Sigmoid colon (tissue), 7 donors: ENCODE measurements around the gene FAM50B. TPM values are rescaled to one million over a fixed set of nuclear protein-coding genes. Genes with fewer than 3 reads are reported as not detected.
"Not testable (repeated sequence)": the region's sequence is repeated elsewhere in the genome, so short reads cannot be mapped to it uniquely, and the experiment has no call there.

Experiments
- DNase-seq: peaks from one replicate; pipeline ENCODE4 v3.0.0-alpha.2; 2019
- H3K27ac ChIP-seq, 4 donors: fragments of 200-600 bp; sonication (generic); one replicate each; pipeline ENCODE4 v1.5.1; 2016 to 2019; ENCODE audit warnings: mild to moderate bottlenecking in 1 of 4
- H3K27me3 ChIP-seq, 3 donors: fragments of 200-600 bp; sonication (generic); one replicate each; pipeline ENCODE4 v1.5.1; 2019; ENCODE audit warnings: mild to moderate bottlenecking in 1 of 3
- H3K36me3 ChIP-seq, 4 donors: fragments of 200-600 bp; sonication (generic); one replicate each; pipeline ENCODE4 v1.5.1; 2016 to 2019
- H3K4me1 ChIP-seq, 4 donors: fragments of 200-600 bp; sonication (generic); one replicate each; pipeline ENCODE4 v1.5.1; 2017 to 2019
- H3K4me3 ChIP-seq, 4 donors: fragments of 200-600 bp; sonication (generic); one replicate each; pipeline ENCODE4 v1.5.1; 2017 to 2019; ENCODE audit warnings: mild to moderate bottlenecking in 2 of 4, moderate library complexity in 1 of 4
- H3K9me3 ChIP-seq, 4 donors: fragments of 200-600 bp in 3 of 4; sonication (generic) in 3 of 4; one replicate each; pipeline versions ENCODE4 v1.5.1 to v1.6.1; 2013 to 2019
- CTCF ChIP-seq, 4 experiments: fragments of 450-650 bp in 3 of 4; fragments of 200-600 bp in 1 of 4; IDR thresholded peaks; one replicate each; pipeline ENCODE4 v1.5.1; 2016 to 2019; ENCODE audit warnings: antibody characterized with exemption in 4 of 4, mild to moderate bottlenecking in 3 of 4, moderate library complexity in 2 of 4
- EP300 ChIP-seq, 4 donors: sonication (generic); formaldehyde crosslinking; IDR thresholded peaks; one replicate each; pipeline ENCODE4 v1.6.1; 2017; ENCODE audit warnings: antibody characterized with exemption in 4 of 4
- POLR2A ChIP-seq, 2 donors: fragments of 450-650 bp; IDR thresholded peaks; one replicate each; pipeline ENCODE4 v1.6.1; 2016; ENCODE audit warnings: antibody characterized with exemption in 2 of 2, mild to moderate bottlenecking in 2 of 2, moderate library complexity in 2 of 2
- POLR2AphosphoS5 ChIP-seq, 4 donors: sonication (generic); formaldehyde crosslinking; IDR thresholded peaks; one replicate each; pipeline ENCODE4 v1.6.1; 2017; ENCODE audit warnings: antibody characterized with exemption in 4 of 4
- WGBS, 2 donors: extraction: QIAGEN DNeasy Blood & Tissue Kit; methylation state at CpG; one replicate each; pipeline ENCODE4 v1.1.7; 2013; 5-methylcytosine and 5-hydroxymethylcytosine counted together
- intact Hi-C: fragments of 100-400 bp; cut with DNase I; formaldehyde crosslinking; loops from one replicate; pipeline ENCODE4 v1.15.1; 2023
- polyA plus RNA-seq, 3 donors: library from polyadenylated mRNA; stranded (reverse); fragments of 200-250 nt; gene quantifications; one replicate each; pipeline ENCODE4 v1.2.3, GENCODE V29; 2013
- total RNA-seq, 4 donors: library from RNA; depleted of rRNA; stranded (reverse); fragments of >200 nt; gene quantifications; one replicate each; pipeline ENCODE4 v1.1.0, GENCODE V29; 2016
- donor health status: healthy with polysubstance abuse.
- donor health status: Bipolar disorder and iron deficiency.
- donor health status: healthy.

Gene FAM50B
- total and polyA plus RNA-seq, 7 donors, result 2.5 to 16.1 (median 9.6) TPM

- H3K36me3 ChIP-seq, result no peaks in the 10 kb centered on the region
- H3K4me3 ChIP-seq, result no peak overlapping the region
- no peaks in the 10 kb centered on the region for H3K4me1 ChIP-seq
- no peaks in the 10 kb centered on the region for H3K9me3 ChIP-seq
- no peaks in the 10 kb centered on the region for H3K27me3 ChIP-seq
- H3K27ac ChIP-seq, result no peak overlapping the region
- TF ChIP-seq POLR2A (IDR thresholded peaks at IDR 0.05) (no peak), CTCF (IDR thresholded peaks at IDR 0.05) (no peak), POLR2AphosphoS5 (IDR thresholded peaks at IDR 0.05) (no peak), EP300 (IDR thresholded peaks at IDR 0.05) (no peak)
- intact Hi-C loops, result no loop called here
- no peak for DNase-seq
- WGBS, 2 donors, result 76 to 82% methylated on average over 3 of the region's 3 CpGs
Observed at GRCh38 chr6:3862038-3862437, 12.9 kb downstream of the FAM50B start.

- intact Hi-C loops, H3K9me3 ChIP-seq, H3K4me3 ChIP-seq, H3K27me3 ChIP-seq, H3K27ac ChIP-seq, H3K36me3 ChIP-seq, H3K4me1 ChIP-seq, DNase-seq: not testable (repeated sequence)
- 61 to 84% methylated on average over 4 of the region's 5 CpGs for WGBS, 2 donors
Observed at GRCh38 chr6:3863322-3863721, 14.1 kb downstream of the FAM50B start.

- Histone ChIP-seq H3K4me3 (no peak overlapping the region), H3K36me3 (no peaks in the 10 kb centered on the region), H3K4me1 (no peaks in the 10 kb centered on the region), H3K27me3 (no peaks in the 10 kb centered on the region), H3K9me3 (no peaks in the 10 kb centered on the region), H3K27ac (no peak overlapping the region)
- DNase-seq, result no peak
- intact Hi-C loops, result no loop called here
- TF ChIP-seq CTCF (IDR thresholded peaks at IDR 0.05) (no peak), EP300 (IDR thresholded peaks at IDR 0.05) (no peak), POLR2AphosphoS5 (IDR thresholded peaks at IDR 0.05) (no peak), POLR2A (IDR thresholded peaks at IDR 0.05) (no peak)
- WGBS, 2 donors, result 91 to 93% methylated on average over 3 of the region's 3 CpGs
Observed at GRCh38 chr6:3865463-3865862, 16.3 kb downstream of the FAM50B start.

GRCh38 chr6:3867641-3868502 lies 18.7 kb downstream of the FAM50B start:
- no peak for DNase-seq
- no peak overlapping the region for H3K27ac ChIP-seq
- intact Hi-C loops, result no loop called here

GRCh38 chr6:3868544-3868943 lies 19.4 kb downstream of the FAM50B start:
- 83 to 89% methylated on average over 7 of the region's 7 CpGs for WGBS, 2 donors
- Histone ChIP-seq H3K36me3 (no peaks in the 10 kb centered on the region), H3K27me3 (no peaks in the 10 kb centered on the region), H3K9me3 (no peaks in the 10 kb centered on the region), H3K4me3 (no peak overlapping the region), H3K4me1 (no peaks in the 10 kb centered on the region), H3K27ac (no peak overlapping the region)
- no peak for DNase-seq
- TF ChIP-seq POLR2AphosphoS5 (IDR thresholded peaks at IDR 0.05), result no peak
- no peak for TF ChIP-seq CTCF (IDR thresholded peaks at IDR 0.05)
- TF ChIP-seq EP300 (IDR thresholded peaks at IDR 0.05), result no peak
- no peak for TF ChIP-seq POLR2A (IDR thresholded peaks at IDR 0.05)
- intact Hi-C loops, result no loop called here

More at GRCh38 chr6:3867641-3868502, 18.7 kb downstream of the FAM50B start:
- H3K4me1 ChIP-seq, result no peaks in the 10 kb centered on the region
- no peaks in the 10 kb centered on the region for H3K27me3 ChIP-seq
- no peak overlapping the region for H3K4me3 ChIP-seq
- H3K36me3 ChIP-seq, result no peaks in the 10 kb centered on the region
- no peaks in the 10 kb centered on the region for H3K9me3 ChIP-seq
- 82 to 85% methylated on average over 10 of the region's 10 CpGs for WGBS, 2 donors
- TF ChIP-seq POLR2A (IDR thresholded peaks at IDR 0.05) (no peak), CTCF (IDR thresholded peaks at IDR 0.05) (no peak), EP300 (IDR thresholded peaks at IDR 0.05) (no peak), POLR2AphosphoS5 (IDR thresholded peaks at IDR 0.05) (no peak)
